Thoracic aorta (tissue), 2 donors: ENCODE data around the gene CAPN1. TPM values are rescaled to one million over a fixed set of nuclear protein-coding genes. Genes with fewer than 3 reads are reported as not detected.
"Not testable (repeated sequence)": the region's sequence is repeated elsewhere in the genome, so short reads cannot be mapped to it uniquely, and the experiment has no call there.

Source experiments
- ATAC-seq: fragments of 150-250 bp; one replicate; pipeline ENCODE4 v1.8.0; 2017; ENCODE audit warnings: low read depth; ENCODE audit not compliant: insufficient number of reproducible peaks, low FRiP score
- DNase-seq: peaks from one replicate; pipeline ENCODE4 v3.0.0-alpha.2; 2020; ENCODE audit warnings: low spot score
- H3K27ac ChIP-seq, 2 donors: fragments of 200-600 bp; sonication (generic); 1 replicate in 1 of 2; 2 replicates in 1 of 2; pipeline ENCODE4 v1.5.1; 2016; ENCODE audit warnings: mild to moderate bottlenecking in 2 of 2, moderate library complexity in 2 of 2
- H3K27me3 ChIP-seq: fragments of 200-600 bp; sonication (generic); replicated peaks from 2 replicates; pipeline ENCODE4 v1.6.0; 2016; ENCODE audit warnings: mild to moderate bottlenecking; ENCODE audit not compliant: insufficient read depth
- H3K36me3 ChIP-seq: fragments of 200-600 bp; sonication (generic); one replicate; pipeline ENCODE4 v1.5.1; 2016
- H3K4me1 ChIP-seq, 2 donors: fragments of 200-600 bp; sonication (generic); 1 replicate in 1 of 2; 2 replicates in 1 of 2; pipeline versions ENCODE4 v1.5.1 to v1.6.0; 2016; ENCODE audit warnings: low read depth in 2 of 2, mild to moderate bottlenecking in 1 of 2; ENCODE audit not compliant: control insufficient read depth in 1 of 2
- H3K4me3 ChIP-seq: fragments of 200-600 bp; sonication (generic); 2 replicates; pipeline ENCODE4 v1.5.1; 2016; ENCODE audit warnings: mild to moderate bottlenecking
- H3K9me3 ChIP-seq: fragments of 200-600 bp; sonication (generic); 2 replicates; pipeline ENCODE4 v1.5.1; 2016
- CTCF ChIP-seq: fragments of 200-600 bp; sonication (generic); IDR thresholded peaks from one replicate; pipeline ENCODE4 v1.5.1; 2019; ENCODE audit warnings: antibody characterized with exemption
- total RNA-seq, 2 donors: library from RNA; depleted of rRNA; stranded (reverse); fragments of >200 nt; gene quantifications; one replicate each; pipeline versions ENCODE4 v1.1.0 to v1.2.3, GENCODE V29; 2016

Gene CAPN1
- total RNA-seq, 2 donors from 2014 or later, result 168 to 203 TPM

- no peak overlapping the region for H3K27ac ChIP-seq
- ATAC-seq (no peak), DNase-seq (no peak)
- no peaks in the 10 kb centered on the region for H3K9me3 ChIP-seq
- no peak overlapping the region for H3K4me3 ChIP-seq
- H3K36me3 ChIP-seq, result no peaks in the 10 kb centered on the region
- no peaks in the 10 kb centered on the region for H3K4me1 ChIP-seq
- TF ChIP-seq CTCF, result no peak
- H3K27me3 ChIP-seq, result no peaks in the 10 kb centered on the region
Observed at GRCh38 chr11:65236194-65237059, 54.7 kb downstream of the CAPN1 start.

- H3K27ac ChIP-seq, ATAC-seq, H3K4me1 ChIP-seq, H3K4me3 ChIP-seq, DNase-seq, H3K27me3 ChIP-seq, H3K9me3 ChIP-seq, H3K36me3 ChIP-seq: not testable (repeated sequence)
Observed at GRCh38 chr11:65238302-65238701, 56.6 kb downstream of the CAPN1 start.

- Histone ChIP-seq H3K36me3 (no peaks in the 10 kb centered on the region), H3K9me3 (no peaks in the 10 kb centered on the region), H3K4me1 (no peaks in the 10 kb centered on the region), H3K4me3 (no peak overlapping the region), H3K27me3 (no peaks in the 10 kb centered on the region), H3K27ac (no peak overlapping the region)
- no peak for DNase-seq
- TF ChIP-seq CTCF, result no peak
- no peak for ATAC-seq
Observed at GRCh38 chr11:65241134-65241533, 59.4 kb downstream of the CAPN1 start.

GRCh38 chr11:65241692-65242091, 60.0 kb downstream of the CAPN1 start:
- no peaks in the 10 kb centered on the region for H3K36me3 ChIP-seq
- DNase-seq, result no peak
- H3K4me1 ChIP-seq, result no peaks in the 10 kb centered on the region
- no peak for TF ChIP-seq CTCF
- no peaks in the 10 kb centered on the region for H3K27me3 ChIP-seq
- ATAC-seq, result no peak
- no peak overlapping the region for H3K4me3 ChIP-seq
- no peak overlapping the region for H3K27ac ChIP-seq
- H3K9me3 ChIP-seq, result no peaks in the 10 kb centered on the region

GRCh38 chr11:65242389-65242788, 60.7 kb downstream of the CAPN1 start:
- no peaks in the 10 kb centered on the region for H3K4me1 ChIP-seq
- DNase-seq (no peak), ATAC-seq (no peak)
- no peak for TF ChIP-seq CTCF
- no peaks in the 10 kb centered on the region for H3K9me3 ChIP-seq
- H3K27me3 ChIP-seq, result no peaks in the 10 kb centered on the region
- H3K27ac ChIP-seq, result no peak overlapping the region
- no peaks in the 10 kb centered on the region for H3K36me3 ChIP-seq
- H3K4me3 ChIP-seq, result no peak overlapping the region

GRCh38 chr11:65243797-65244196, 62.1 kb downstream of the CAPN1 start:
- ATAC-seq (no peak), DNase-seq (no peak)
- no peaks in the 10 kb centered on the region for H3K4me1 ChIP-seq
- no peaks in the 10 kb centered on the region for H3K9me3 ChIP-seq
- no peaks in the 10 kb centered on the region for H3K36me3 ChIP-seq
- no peaks in the 10 kb centered on the region for H3K27me3 ChIP-seq
- H3K27ac ChIP-seq, result no peak overlapping the region
- TF ChIP-seq CTCF, result no peak
- no peak overlapping the region for H3K4me3 ChIP-seq

- not testable (repeated sequence) for ATAC-seq, H3K4me3 ChIP-seq, DNase-seq, H3K27me3 ChIP-seq, H3K4me1 ChIP-seq, H3K27ac ChIP-seq, H3K36me3 ChIP-seq, H3K9me3 ChIP-seq
Observed at GRCh38 chr11:65245046-65245445, 63.3 kb downstream of the CAPN1 start.
